DOHH2 (cell line): ENCODE data around the gene VIM.

Experiments used
- H3F3A ChIP-seq: fragments of 200-600 bp; sonication (generic), shearing (Covaris generic); 2 replicates; pipeline ENCODE4 v1.6.0; 2016; ENCODE audit warnings: antibody characterized with exemption, mild to moderate bottlenecking; ENCODE audit not compliant: control insufficient read depth, insufficient read depth
- H3K27ac ChIP-seq: fragments of 200-600 bp; sonication (generic); 2 replicates; pipeline ENCODE4 v1.5.1; 2014; ENCODE audit warnings: low read depth, mild to moderate bottlenecking, low read length, moderate library complexity
- H3K27me3 ChIP-seq: fragments of 200-600 bp; sonication (generic); 2 replicates; pipeline ENCODE4 v1.6.1; 2014; ENCODE audit warnings: mild to moderate bottlenecking, low read length, mixed read lengths; ENCODE audit not compliant: control insufficient read depth
- H3K36me3 ChIP-seq: fragments of 200-600 bp; sonication (generic); 2 replicates; pipeline ENCODE4 v1.6.1; 2014; ENCODE audit warnings: mild to moderate bottlenecking, low read length, moderate library complexity, mixed read lengths; ENCODE audit not compliant: control insufficient read depth
- H3K4me1 ChIP-seq: fragments of 200-600 bp; sonication (generic); 2 replicates; pipeline ENCODE4 v1.6.1; 2014; ENCODE audit warnings: mild to moderate bottlenecking, low read length, mixed read lengths; ENCODE audit not compliant: control insufficient read depth
- H3K4me2 ChIP-seq: fragments of 200-600 bp; sonication (generic); 2 replicates; pipeline ENCODE4 v1.6.0; 2014; ENCODE audit warnings: mild to moderate bottlenecking, low read length, moderate library complexity
- H3K4me3 ChIP-seq: fragments of 200-600 bp; sonication (generic); 2 replicates; pipeline ENCODE4 v1.5.1; 2014; ENCODE audit warnings: mild to moderate bottlenecking, low read length, mixed read lengths
- H3K79me2 ChIP-seq: fragments of 200-600 bp; sonication (generic); 2 replicates; pipeline ENCODE4 v1.6.1; 2014; ENCODE audit warnings: mild to moderate bottlenecking, low read length, mixed read lengths; ENCODE audit not compliant: control insufficient read depth
- H3K9me2 ChIP-seq: fragments of 200-600 bp; sonication (generic); replicated peaks from 2 replicates; pipeline ENCODE4 v1.6.1; 2014; ENCODE audit warnings: mild to moderate bottlenecking, low read length, mixed read lengths; ENCODE audit not compliant: control insufficient read depth
- H3K9me3 ChIP-seq: fragments of 200-600 bp; sonication (generic); 2 replicates; pipeline ENCODE4 v1.6.1; 2014; ENCODE audit warnings: antibody characterized with exemption, low read length, mixed read lengths; ENCODE audit not compliant: control insufficient read depth, insufficient read depth
- H4K20me1 ChIP-seq: fragments of 200-600 bp; sonication (generic); 2 replicates; pipeline ENCODE4 v1.6.0; 2014; ENCODE audit warnings: low read depth, mild to moderate bottlenecking, antibody characterized with exemption, low read length, moderate library complexity; ENCODE audit not compliant: control insufficient read depth, insufficient read depth
- EZH2phosphoT487 ChIP-seq: fragments of 200-600 bp; sonication (generic); IDR thresholded peaks from 2 replicates; pipeline ENCODE4 v1.6.1; 2017; ENCODE audit warnings: borderline replicate concordance, mild to moderate bottlenecking, antibody characterized with exemption, low read length, moderate library complexity, mixed read lengths
- TF ChIP-seq, protein P1 (sequence below): fragments of 200-600 bp; sonication (generic); IDR thresholded peaks from one replicate; pipeline ENCODE4 v1.5.1; 2014; ENCODE audit warnings: antibody characterized with exemption, mild to moderate bottlenecking, low read depth, low read length; ENCODE audit not compliant: poor library complexity, severe bottlenecking

The VIM gene

DNA sequence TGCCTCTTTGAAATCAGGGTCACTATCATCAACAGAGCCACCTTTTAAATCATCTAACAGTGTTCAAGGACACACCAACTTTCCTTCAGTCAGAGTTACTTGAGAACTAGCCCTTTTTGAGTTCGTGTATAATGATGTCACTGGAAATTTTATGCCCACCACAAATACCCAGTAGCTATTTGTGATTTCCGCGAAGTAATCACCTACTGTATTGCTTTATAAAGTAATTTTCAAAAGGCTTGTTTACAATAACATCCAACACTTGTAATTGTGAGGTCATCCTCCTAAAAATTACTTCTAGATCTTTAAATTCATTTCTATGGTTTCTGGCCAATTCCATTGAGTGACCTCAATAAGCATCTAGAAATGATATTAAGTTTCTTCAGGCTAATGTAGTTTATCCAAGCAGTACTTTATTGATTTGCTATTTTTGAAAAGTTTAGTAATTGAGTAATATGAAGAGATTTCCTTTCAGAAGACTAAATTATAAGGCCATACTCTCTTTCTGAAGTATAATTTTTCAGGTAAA, 39.3 kb upstream of the VIM start:
- no peaks in the 10 kb centered on the region for H3K36me3 ChIP-seq
- peaks cover 13% of the 10 kb centered on the region for H3K79me2 ChIP-seq
- H3K4me2 ChIP-seq = no peak overlapping the region
- H3F3A ChIP-seq = no peaks in the 10 kb centered on the region; the same call in 1 of the 2 replicates
- H4K20me1 ChIP-seq = no peaks in the 10 kb centered on the region
- peaks cover 3% of the 10 kb centered on the region for H3K4me1 ChIP-seq
- H3K27me3 ChIP-seq = no peaks in the 10 kb centered on the region
- TF ChIP-seq, protein P1, sequence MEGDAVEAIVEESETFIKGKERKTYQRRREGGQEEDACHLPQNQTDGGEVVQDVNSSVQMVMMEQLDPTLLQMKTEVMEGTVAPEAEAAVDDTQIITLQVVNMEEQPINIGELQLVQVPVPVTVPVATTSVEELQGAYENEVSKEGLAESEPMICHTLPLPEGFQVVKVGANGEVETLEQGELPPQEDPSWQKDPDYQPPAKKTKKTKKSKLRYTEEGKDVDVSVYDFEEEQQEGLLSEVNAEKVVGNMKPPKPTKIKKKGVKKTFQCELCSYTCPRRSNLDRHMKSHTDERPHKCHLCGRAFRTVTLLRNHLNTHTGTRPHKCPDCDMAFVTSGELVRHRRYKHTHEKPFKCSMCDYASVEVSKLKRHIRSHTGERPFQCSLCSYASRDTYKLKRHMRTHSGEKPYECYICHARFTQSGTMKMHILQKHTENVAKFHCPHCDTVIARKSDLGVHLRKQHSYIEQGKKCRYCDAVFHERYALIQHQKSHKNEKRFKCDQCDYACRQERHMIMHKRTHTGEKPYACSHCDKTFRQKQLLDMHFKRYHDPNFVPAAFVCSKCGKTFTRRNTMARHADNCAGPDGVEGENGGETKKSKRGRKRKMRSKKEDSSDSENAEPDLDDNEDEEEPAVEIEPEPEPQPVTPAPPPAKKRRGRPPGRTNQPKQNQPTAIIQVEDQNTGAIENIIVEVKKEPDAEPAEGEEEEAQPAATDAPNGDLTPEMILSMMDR = no peak
- no peak for TF ChIP-seq EZH2phosphoT487
- H3K9me3 ChIP-seq = no peaks in the 10 kb centered on the region
- no peak overlapping the region for H3K27ac ChIP-seq
- no peak overlapping the region for H3K4me3 ChIP-seq
- H3K9me2 ChIP-seq = no peaks in the 10 kb centered on the region

DNA sequence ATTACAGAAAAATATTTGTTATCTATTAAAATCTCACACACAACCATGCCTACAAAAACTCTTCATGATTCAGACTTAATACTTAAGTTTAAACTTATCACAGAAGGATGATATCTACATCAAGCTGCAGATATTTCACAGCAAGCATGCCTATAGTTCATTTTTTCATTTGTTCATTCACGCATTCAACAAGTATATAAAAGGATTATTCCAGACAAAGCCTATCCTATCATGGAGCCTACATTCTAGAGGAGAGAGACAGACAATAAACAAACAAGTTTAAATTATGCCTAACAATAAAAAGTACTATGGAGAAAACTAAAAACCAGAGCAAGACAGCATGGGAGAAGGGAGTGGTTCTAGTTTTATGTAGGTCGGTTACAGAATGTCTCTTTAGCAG, 37.4 kb upstream of the VIM start:
- Histone ChIP-seq H3K9me3 (peaks cover 3% of the 10 kb centered on the region; the same call in 1 of the 2 replicates), H3K36me3 (no peaks in the 10 kb centered on the region), H3K79me2 (peaks cover 19% of the 10 kb centered on the region), H3F3A (no peaks in the 10 kb centered on the region), H3K27me3 (no peaks in the 10 kb centered on the region), H3K27ac (no peak overlapping the region), H3K9me2 (no peaks in the 10 kb centered on the region), H3K4me2 (no peak overlapping the region), H3K4me1 (no peaks in the 10 kb centered on the region), H3K4me3 (no peak overlapping the region), H4K20me1 (no peaks in the 10 kb centered on the region)
- TF ChIP-seq, protein P1 = no peak
- TF ChIP-seq EZH2phosphoT487 = no peak

DNA sequence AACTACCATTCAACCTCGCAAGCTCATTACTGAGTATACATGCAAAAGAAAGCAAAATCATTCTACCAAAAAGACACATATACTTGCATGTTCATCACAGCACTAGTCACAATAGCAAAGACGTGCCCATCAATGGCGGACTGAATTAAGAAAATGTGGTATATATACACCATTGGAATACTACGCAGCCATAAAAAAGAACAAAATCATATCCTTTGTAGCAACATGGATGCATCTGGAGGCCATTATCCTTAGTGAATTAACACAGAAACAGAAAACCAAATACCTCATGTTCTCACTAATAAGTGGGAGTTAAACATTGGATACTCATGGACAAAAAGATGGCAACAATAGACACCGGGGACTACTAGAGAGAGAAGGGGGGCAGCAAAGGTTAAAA, 33.0 kb upstream of the VIM start:
- no peaks in the 10 kb centered on the region for H3K27me3 ChIP-seq
- no peaks in the 10 kb centered on the region for H3F3A ChIP-seq
- peaks cover 7% of the 10 kb centered on the region for H3K4me1 ChIP-seq
- no peak overlapping the region for H3K4me3 ChIP-seq
- H3K4me2 ChIP-seq = no peak overlapping the region
- H3K79me2 ChIP-seq = peaks cover 24% of the 10 kb centered on the region
- peaks cover 3% of the 10 kb centered on the region; the same call in 1 of the 2 replicates for H3K9me3 ChIP-seq
- no peak overlapping the region for H3K27ac ChIP-seq
- H3K36me3 ChIP-seq = no peaks in the 10 kb centered on the region
- no peaks in the 10 kb centered on the region for H4K20me1 ChIP-seq
- TF ChIP-seq, protein P1 = no peak
- no peak for TF ChIP-seq EZH2phosphoT487
- no peaks in the 10 kb centered on the region for H3K9me2 ChIP-seq
